ENCODE results near the gene IL27RA. TPM values are rescaled to one million over a fixed set of nuclear protein-coding genes. Genes with fewer than 3 reads are reported as not detected.
A peak's percentile ranks its signal among the peaks of the same experiment; 100 is the strongest.

Gene IL27RA
- total RNA-seq, 1 experiment from 2014 or later, result 14.2 TPM

DNA sequence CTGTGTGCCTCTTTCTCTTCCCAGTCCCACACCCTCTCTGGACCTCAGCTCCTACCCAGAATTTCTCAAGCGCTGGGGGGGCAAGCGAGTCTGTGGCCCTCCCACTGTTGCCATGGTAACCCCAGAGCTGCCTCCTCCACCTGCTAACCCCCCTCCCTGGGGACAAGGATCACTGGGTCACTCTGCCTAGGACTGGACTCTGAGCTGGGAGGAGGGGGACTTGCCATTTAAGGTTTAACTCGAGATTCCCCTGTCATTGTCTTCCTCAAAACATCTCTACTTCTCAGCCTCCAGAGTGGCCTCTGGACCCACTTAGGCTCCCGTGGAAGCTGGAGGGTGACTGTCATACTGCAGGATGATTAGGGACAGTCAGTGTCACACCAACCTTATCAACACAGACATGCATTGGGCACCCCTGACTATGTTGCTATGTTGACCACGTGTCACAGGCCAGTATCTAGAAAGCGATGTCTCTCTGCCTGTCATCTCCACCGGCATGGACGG lies 28.1 kb downstream of the IL27RA start:
- no TSS peak for BruUV-seq (replicated peaks)
- no peak overlapping the region for H3K27ac ChIP-seq (ENCODE audit: low read length)
- no peak overlapping the region for H3K9ac ChIP-seq (ENCODE audit: low read length)
- no peak overlapping the region for H3K4me2 ChIP-seq (ENCODE audit: low read length)
- no peaks in the 10 kb centered on the region for H4K20me1 ChIP-seq (ENCODE audit: low read length)
- TF ChIP-seq EZH2 (IDR thresholded peaks at IDR 0.05; ENCODE audit: low read length, unreplicated experiment) (no peak), EZH2phosphoT487 (IDR thresholded peaks at IDR 0.05; ENCODE audit: borderline replicate concordance, low read length) (no peak)
- TF ChIP-seq, protein P1, sequence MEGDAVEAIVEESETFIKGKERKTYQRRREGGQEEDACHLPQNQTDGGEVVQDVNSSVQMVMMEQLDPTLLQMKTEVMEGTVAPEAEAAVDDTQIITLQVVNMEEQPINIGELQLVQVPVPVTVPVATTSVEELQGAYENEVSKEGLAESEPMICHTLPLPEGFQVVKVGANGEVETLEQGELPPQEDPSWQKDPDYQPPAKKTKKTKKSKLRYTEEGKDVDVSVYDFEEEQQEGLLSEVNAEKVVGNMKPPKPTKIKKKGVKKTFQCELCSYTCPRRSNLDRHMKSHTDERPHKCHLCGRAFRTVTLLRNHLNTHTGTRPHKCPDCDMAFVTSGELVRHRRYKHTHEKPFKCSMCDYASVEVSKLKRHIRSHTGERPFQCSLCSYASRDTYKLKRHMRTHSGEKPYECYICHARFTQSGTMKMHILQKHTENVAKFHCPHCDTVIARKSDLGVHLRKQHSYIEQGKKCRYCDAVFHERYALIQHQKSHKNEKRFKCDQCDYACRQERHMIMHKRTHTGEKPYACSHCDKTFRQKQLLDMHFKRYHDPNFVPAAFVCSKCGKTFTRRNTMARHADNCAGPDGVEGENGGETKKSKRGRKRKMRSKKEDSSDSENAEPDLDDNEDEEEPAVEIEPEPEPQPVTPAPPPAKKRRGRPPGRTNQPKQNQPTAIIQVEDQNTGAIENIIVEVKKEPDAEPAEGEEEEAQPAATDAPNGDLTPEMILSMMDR (conservative IDR thresholded peaks at IDR 0.05; ENCODE audit: low read depth, low read length), result no peak
- peaks cover 21% of the 10 kb centered on the region for H3K4me1 ChIP-seq (ENCODE audit: insufficient read depth, low read length)
- H3K9me3 ChIP-seq (ENCODE audit: low read length), result no peaks in the 10 kb centered on the region
- H3F3A ChIP-seq (ENCODE audit: low read length, unreplicated experiment), result no peaks in the 10 kb centered on the region
- DNase-seq (no peak), ATAC-seq (no peak)
- intact Hi-C loops (cut with micrococcal nuclease), result no loop called here
- ChIA-PET CTCF (interaction anchor here (0.7 to 1.6 kb wide), 3 partner anchors 12 to 185 kb away, joined by 3 to 13 read pairs (median 3); partner anchors contain the start of gene MISP3), POLR2A (ENCODE audit: unreplicated experiment) (no interaction called here)
- H3K36me3 ChIP-seq (ENCODE audit: low read depth, low read length), result no peaks in the 10 kb centered on the region
- no peak overlapping the region for H2AFZ ChIP-seq (ENCODE audit: low read length)
- no peaks in the 10 kb centered on the region for H3K79me2 ChIP-seq (ENCODE audit: low read length)
- H3K9me2 ChIP-seq (replicated peaks; ENCODE audit: low read length), result no peaks in the 10 kb centered on the region
- no peak overlapping the region for H3K4me3 ChIP-seq (ENCODE audit: low read length)
- no peaks in the 10 kb centered on the region for H3K27me3 ChIP-seq (ENCODE audit: low read length)

DNA sequence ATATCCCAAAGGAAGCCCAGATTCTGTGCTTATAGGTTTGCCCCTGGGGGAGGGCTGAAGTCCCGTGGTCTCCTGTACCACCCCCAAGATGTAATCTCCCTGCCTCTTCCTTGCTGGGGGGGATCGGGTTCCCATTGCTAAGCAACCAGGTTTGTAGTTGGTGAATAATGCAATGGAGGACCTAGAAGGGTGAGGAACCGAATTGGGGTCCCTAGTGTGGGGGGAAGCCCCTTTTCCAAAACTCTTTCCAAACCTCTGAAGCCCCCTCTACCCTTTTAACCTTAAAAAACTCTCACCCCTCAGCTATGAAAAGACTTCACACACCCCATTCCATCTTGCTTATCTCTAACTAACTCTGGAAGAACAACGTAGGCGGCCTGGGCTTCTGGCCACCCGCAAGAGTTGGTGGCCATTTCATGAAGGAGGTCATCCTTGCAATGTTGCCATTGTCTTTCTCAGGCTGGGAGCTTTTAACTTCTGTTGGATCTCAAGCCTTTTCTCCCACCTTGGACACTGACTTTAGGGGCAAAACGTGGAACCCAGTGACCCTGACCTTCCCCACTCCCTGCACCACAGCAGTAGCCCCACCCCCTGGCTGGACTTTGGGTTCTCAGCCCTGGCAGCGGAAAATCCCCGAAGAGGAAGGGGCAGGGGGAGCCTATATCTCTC lies 29.7 kb downstream of the IL27RA start:
- Histone ChIP-seq H3K9me3 (ENCODE audit: low read length) (no peaks in the 10 kb centered on the region), H3K9ac (ENCODE audit: low read length) (no peak overlapping the region), H4K20me1 (ENCODE audit: low read length) (no peaks in the 10 kb centered on the region), H3K36me3 (ENCODE audit: low read depth, low read length) (no peaks in the 10 kb centered on the region), H3K27me3 (ENCODE audit: low read length) (no peaks in the 10 kb centered on the region), H3K27ac (ENCODE audit: low read length) (no peak overlapping the region), H3K4me3 (ENCODE audit: low read length) (no peak overlapping the region), H3K4me1 (ENCODE audit: insufficient read depth, low read length) (peaks cover 21% of the 10 kb centered on the region), H3F3A (ENCODE audit: low read length, unreplicated experiment) (no peaks in the 10 kb centered on the region), H3K79me2 (ENCODE audit: low read length) (no peaks in the 10 kb centered on the region), H3K9me2 (replicated peaks; ENCODE audit: low read length) (no peaks in the 10 kb centered on the region), H2AFZ (ENCODE audit: low read length) (no peak overlapping the region; the same call in 1 of the 2 replicates), H3K4me2 (ENCODE audit: low read length) (peak overlapping the region; percentile 60)
- no peak for ATAC-seq
- DNase-seq, result no peak
- BruUV-seq (replicated peaks), result no TSS peak
- TF ChIP-seq, protein P1 (conservative IDR thresholded peaks at IDR 0.05; ENCODE audit: low read depth, low read length), result no peak
- TF ChIP-seq EZH2phosphoT487 (IDR thresholded peaks at IDR 0.05; ENCODE audit: borderline replicate concordance, low read length) (no peak), EZH2 (IDR thresholded peaks at IDR 0.05; ENCODE audit: low read length, unreplicated experiment) (no peak)
- CTCF ChIA-PET, result interaction anchor here (0.6 kb wide), 2 partner anchors 148 to 196 kb away, joined by 7 to 10 read pairs; no protein-coding TSS in a partner anchor
- POLR2A ChIA-PET (ENCODE audit: unreplicated experiment), result no interaction called here
- intact Hi-C loops (cut with micrococcal nuclease), result no loop called here
